IPS-18c (cell line): ENCODE data around the gene CHADL.
"Not testable (repeated sequence)": the region's sequence is repeated elsewhere in the genome, so short reads cannot be mapped to it uniquely, and the experiment has no call there.

Experiments
- H3K4me3 ChIP-seq: 2 replicates; pipeline ENCODE4 v1.7.0; 2013; ENCODE audit warnings: low read depth, mild to moderate bottlenecking, low read length, moderate library complexity; ENCODE audit not compliant: insufficient read depth
- H3K9me3 ChIP-seq: one replicate; pipeline ENCODE4 v1.6.1; 2013; ENCODE audit warnings: mild to moderate bottlenecking, low read length, moderate library complexity; ENCODE audit not compliant: control insufficient read depth, insufficient read depth

The CHADL gene

DNA sequence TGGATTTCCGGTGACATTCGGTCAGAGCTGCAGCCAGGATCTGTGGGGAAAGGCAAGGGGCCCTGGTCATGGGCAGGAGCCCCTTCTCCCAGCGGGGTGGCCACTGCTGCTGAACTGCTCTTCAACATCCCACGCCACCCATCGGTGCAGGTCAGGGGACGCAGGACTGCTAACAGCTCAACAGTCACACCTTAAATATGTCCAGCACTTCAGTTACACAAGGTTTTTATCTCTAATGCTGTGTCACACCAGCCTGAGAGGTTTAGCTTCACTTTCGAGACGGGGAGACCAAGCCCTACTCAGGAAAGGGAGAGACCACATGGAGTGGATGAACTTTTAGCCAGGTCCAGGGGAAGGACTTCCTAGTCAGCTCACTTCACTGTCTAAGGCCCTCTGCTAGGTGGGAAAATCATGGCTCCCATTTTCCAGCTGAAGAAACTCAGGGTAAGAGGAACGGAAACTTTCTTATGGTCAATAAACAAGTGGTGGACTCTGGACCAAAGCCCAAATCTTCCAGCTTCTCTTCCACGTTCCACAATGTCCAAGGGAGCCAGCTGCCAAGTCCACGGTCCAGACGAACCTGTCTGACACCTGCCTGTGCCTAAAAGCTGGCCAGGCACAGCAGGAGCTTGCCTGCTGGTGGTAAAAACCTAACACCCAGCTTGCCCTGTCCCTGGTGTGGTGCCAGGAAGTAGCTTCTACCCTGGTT lies 21.0 kb upstream of the CHADL start:
- Histone ChIP-seq H3K9me3 (no peaks in the 10 kb centered on the region), H3K4me3 (no peak overlapping the region)

DNA sequence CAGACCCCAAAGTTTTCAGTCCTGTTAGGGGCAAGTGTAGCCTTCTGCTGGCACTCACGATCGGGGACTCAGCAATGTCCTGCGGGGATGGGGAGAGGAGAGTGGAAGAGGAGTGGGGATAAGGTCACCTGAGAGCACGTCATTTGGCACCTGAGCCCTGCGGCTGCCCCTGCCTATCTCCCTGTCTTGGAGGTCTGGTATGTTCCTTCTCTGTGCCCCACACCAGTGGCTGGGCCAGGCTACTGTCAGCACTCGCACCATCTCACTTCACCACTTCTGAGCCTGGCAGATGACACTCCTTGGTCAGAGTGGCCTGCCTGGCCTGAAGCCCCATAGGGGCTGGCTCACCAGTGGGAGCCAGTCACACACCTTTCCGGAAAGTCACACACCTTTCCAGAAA lies 20.1 kb upstream of the CHADL start:
- H3K4me3 ChIP-seq = no peak overlapping the region
- H3K9me3 ChIP-seq = no peaks in the 10 kb centered on the region

GRCh38 chr22:41259756-41260155 lies 19.0 kb upstream of the CHADL start:
- H3K4me3 ChIP-seq, H3K9me3 ChIP-seq: not testable (repeated sequence)

DNA sequence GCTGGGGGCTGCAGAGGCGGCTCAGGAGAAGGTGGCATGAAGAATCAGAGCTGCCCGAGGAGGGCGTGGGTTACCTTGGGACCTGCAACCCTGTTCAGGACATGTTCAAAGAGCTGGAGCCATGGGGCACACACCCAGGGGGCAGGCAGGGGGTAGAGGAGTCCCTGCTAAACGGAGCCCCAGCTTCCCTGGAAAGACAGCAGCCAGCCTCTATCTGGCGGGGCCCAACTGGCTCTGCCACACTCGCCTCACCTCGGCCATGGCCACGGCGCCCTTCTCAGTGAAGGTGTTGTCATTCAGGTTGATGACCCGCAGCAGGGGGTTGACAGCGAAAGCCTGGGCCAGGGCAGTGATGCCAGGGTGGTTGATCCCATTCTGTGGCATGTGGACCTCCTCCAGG lies 17.0 kb upstream of the CHADL start:
- Histone ChIP-seq H3K9me3 (no peaks in the 10 kb centered on the region), H3K4me3 (no peak overlapping the region)

GRCh38 chr22:41256254-41257253 lies 15.8 kb upstream of the CHADL start:
- Histone ChIP-seq H3K4me3 (no peak overlapping the region), H3K9me3 (no peaks in the 10 kb centered on the region)

GRCh38 chr22:41254230-41254629 lies 13.5 kb upstream of the CHADL start:
- H3K9me3 ChIP-seq = no peaks in the 10 kb centered on the region
- no peak overlapping the region for H3K4me3 ChIP-seq

DNA sequence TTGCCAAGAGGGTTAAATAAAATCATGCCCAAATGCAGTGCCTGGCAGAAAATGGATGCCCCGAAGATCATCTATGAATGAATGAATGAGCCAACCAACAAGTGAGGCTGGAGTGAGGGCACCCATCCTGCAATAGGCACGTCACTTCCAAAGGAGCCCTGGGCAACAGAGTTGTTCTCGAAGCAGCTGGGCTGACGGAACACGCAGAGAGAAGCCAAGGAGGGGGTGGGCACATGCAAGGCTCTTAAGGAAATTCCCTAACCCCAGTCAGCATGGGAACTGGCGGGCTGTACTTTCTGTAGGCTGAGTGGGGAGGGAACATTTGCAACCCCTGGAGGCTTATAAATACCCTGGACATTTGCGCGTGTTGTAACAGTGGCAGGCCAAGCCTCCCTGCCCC lies 11.6 kb upstream of the CHADL start:
- Histone ChIP-seq H3K4me3 (no peak overlapping the region), H3K9me3 (no peaks in the 10 kb centered on the region)

DNA sequence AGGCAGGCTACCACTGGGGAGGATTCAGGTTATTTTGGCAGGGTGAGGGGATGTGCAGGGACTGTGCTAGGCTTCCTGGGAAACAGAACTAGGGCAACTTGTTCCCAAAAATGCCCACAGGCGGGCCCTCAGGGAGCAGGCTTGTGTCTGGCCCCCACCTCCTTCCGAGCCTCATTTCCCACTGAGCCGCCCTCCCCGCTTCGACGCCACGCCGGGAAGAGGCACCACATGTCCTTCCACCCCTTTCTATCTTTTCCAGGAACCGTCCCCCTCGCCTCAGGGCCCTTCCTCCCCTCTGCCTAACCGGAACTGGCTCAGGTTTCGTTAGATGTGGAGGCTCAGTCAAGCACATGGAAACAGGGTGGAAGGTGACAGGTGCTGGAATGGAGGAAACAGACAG lies 9.4 kb upstream of the CHADL start:
- no peak overlapping the region for H3K4me3 ChIP-seq

DNA sequence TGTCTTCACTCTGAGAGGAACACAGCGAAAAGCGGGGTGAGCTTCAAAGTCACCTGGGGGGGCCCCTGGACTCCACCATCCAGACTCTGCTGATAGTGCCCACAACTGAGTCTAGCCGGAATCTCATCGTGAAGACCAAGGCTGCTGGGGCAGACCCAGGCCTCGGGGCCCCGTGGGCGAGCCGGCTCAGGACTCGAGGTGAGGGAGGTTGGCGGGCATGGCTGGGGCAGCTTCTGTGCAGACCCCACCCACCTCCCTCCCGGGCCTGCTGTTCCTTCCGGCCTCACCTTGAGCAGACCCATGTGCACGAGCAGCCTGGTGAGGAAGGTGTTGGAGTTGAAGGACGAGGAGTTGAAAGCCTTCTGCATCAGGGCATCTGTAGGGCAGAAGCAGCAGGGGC lies 8.7 kb upstream of the CHADL start:
- Histone ChIP-seq H3K4me3 (no peak overlapping the region), H3K9me3 (no peaks in the 10 kb centered on the region)

More for the DNA sequence above, 9.4 kb upstream of the CHADL start:
- H3K9me3 ChIP-seq = no peaks in the 10 kb centered on the region

DNA sequence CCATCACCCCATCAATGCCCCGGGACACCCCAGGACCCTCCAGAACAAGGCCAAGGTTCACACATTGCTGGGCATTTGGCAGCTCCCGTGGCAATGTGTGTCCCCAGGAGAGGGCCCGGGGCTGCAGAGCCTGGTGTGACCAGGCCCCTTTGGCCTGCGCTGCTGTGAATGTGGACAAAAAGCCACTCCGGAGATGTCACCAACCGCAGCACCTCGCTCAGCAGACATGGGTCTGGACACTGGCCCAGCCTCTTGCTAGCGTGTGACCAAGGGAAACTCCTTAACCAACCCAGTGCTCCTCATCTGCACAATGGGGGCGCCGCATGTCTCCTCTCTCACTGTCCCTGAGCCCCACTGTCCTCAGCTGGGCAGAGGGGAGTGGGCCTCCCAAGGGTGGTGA lies 8.0 kb upstream of the CHADL start:
- H3K4me3 ChIP-seq = no peak overlapping the region

DNA sequence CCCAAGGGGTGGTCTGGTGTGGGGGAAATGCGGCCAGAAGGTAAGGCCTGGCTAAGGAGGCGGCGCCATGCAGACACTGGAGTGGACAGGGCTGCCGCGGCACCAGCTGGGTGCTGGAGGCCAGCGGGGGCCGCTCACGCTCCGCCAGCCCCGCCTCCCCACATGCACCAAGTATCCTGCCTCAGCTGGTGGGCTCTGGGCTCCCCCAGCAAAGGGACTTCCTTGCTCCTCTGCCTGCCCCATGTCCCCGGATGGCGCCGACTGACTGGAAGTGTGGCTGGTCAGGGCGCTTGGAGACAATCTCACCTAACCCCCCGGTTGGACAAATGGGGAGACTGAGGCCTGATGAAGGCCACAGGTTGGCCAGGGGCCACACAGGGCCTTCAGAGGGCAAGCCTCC lies 7.6 kb upstream of the CHADL start:
- Histone ChIP-seq H3K4me3 (no peak overlapping the region), H3K9me3 (no peaks in the 10 kb centered on the region)

More for the DNA sequence above, 8.0 kb upstream of the CHADL start:
- H3K9me3 ChIP-seq = no peaks in the 10 kb centered on the region

DNA sequence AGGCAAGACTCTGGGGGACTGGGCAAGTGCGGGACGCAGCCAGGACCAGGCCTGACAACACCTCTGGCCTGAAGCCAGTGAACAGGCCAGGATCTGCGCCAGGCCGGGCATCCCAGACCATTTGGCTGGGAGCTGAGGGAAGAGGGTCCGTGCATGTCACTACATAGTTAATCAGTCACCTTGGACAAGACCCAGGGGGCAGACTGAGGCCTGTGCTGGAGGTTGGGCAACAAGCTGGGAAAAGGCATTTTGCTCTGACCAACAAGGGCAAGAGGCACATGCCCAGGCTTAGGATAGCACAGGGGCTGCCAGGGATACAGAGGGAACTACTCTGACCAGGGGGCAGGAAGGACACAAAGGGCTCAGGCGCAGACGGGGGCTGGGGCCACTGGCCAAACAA lies 7.0 kb upstream of the CHADL start:
- Histone ChIP-seq H3K4me3 (no peak overlapping the region), H3K9me3 (no peaks in the 10 kb centered on the region)

DNA sequence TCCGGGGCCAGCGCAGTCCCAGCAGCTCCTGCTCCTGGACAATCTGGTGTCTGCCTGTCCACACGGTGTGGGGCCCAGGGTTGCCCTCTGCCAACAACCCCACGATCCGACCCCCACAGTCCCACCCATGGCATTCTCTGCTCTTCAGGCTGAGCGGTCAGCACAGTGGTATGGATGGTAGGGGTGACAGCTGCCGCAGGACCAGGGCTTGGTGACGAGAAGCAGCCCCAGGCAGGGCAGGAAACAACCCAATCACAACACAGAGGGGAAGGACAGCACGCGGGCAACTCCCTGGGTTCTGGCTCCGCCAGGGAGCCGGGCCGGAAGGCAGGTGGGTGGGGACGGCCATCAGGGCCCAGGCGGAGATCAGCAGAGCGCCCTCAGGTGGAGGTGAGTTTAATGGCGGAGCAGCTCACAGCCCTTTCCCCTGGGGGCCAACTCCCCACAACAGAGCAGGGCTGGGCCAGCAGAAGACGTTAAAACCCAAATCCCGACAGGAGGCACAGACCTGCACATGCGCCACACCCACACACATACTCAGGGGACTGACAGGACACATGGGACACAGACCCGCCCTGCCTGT lies 5.3 kb upstream of the CHADL start:
- no peak overlapping the region for H3K4me3 ChIP-seq
- no peaks in the 10 kb centered on the region for H3K9me3 ChIP-seq

DNA sequence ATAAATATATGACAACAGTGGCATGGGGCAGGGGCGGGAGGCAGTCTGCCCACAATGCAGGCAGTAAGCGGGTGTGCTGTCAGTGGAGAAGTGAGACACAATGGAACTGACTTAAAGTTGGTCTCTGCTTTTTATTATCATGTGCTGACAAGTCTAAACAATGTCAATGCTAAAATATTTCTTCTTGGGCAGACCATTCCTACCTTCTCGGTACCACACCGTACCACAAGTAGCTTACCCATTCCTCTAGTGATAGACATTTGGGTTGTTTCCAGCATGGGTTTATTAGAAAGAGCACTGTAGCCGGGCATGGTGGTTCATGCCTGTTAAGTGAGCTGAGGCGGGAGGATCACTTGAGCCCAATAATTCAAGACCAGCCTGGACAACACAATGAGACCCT lies 2.6 kb upstream of the CHADL start:
- H3K4me3 ChIP-seq = no peak overlapping the region

GRCh38 chr22:41242396-41243117 lies 1.8 kb upstream of the CHADL start:
- no peak overlapping the region for H3K4me3 ChIP-seq
- no peaks in the 10 kb centered on the region for H3K9me3 ChIP-seq

More for the DNA sequence above, 2.6 kb upstream of the CHADL start:
- no peaks in the 10 kb centered on the region for H3K9me3 ChIP-seq

DNA sequence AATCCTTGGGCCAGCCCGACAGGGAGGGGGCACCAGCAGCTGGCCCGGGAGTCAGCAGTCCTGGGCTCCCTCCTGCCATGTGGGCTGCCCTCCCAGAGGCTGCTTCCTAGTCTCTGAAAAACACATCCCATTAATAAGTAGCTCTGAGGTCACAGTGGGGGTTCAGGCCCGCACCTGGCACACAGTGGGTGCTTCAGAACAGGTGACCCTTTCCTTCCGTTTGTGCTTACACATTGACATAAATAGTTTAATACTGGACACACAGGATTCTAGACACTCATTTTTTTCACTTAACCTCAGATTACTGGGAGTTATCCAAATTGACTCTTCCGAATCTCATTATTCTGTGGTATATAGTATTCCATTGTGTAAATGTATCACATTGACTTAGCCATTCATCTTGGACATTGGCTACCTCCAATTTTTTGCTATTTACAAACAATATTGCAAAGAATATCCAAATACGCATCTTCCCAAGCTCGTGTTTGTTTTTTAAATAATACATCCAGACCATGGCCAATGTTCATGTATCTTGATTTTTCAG lies 474 bp upstream of the CHADL start:
- no peak overlapping the region for H3K4me3 ChIP-seq
- H3K9me3 ChIP-seq = no peaks in the 10 kb centered on the region
